HEK293T (cell line): Measurements from ENCODE around the gene MATN3.

Source experiments
- ARNT ChIP-seq: fragments of 450-650 bp; IDR thresholded peaks from 2 replicates; pipeline ENCODE4 v1.6.1; 2017; ENCODE audit warnings: mild to moderate bottlenecking
- CTBP1 ChIP-seq: fragments of 450-650 bp; IDR thresholded peaks from 2 replicates; pipeline ENCODE4 v1.6.1; 2016; ENCODE audit warnings: borderline replicate concordance
- FOXK2 ChIP-seq: fragments of 450-650 bp; IDR thresholded peaks from 2 replicates; pipeline ENCODE4 v1.6.1; 2016; ENCODE audit warnings: mild to moderate bottlenecking
- FOXM1 ChIP-seq: fragments of 450-650 bp; IDR thresholded peaks from 2 replicates; pipeline ENCODE4 v1.6.1; 2017; ENCODE audit warnings: mild to moderate bottlenecking, borderline replicate concordance

- no peak for TF ChIP-seq FOXK2
- no peak for TF ChIP-seq CTBP1
- TF ChIP-seq FOXM1 = no peak
- no peak for TF ChIP-seq ARNT
Observed at GRCh38 chr2:20037660-20038059, 25.2 kb upstream of the MATN3 start.
